GM23248 (cell line): Measurements from ENCODE around the gene RAB37.

Experiments used
- EZH2 ChIP-seq: fragments of 200-600 bp; sonication (generic); IDR thresholded peaks from 2 replicates; pipeline ENCODE4 v1.6.1; 2018; ENCODE audit warnings: antibody characterized with exemption, mild to moderate bottlenecking; ENCODE audit not compliant: insufficient read depth, poor library complexity, severe bottlenecking
- EZH2phosphoT487 ChIP-seq: fragments of 200-600 bp; sonication (generic); IDR thresholded peaks from 2 replicates; pipeline ENCODE4 v1.6.1; 2018; ENCODE audit warnings: antibody characterized with exemption, moderate library complexity, mild to moderate bottlenecking, low read depth; ENCODE audit not compliant: insufficient read depth

- TF ChIP-seq EZH2: no peak
- no peak for TF ChIP-seq EZH2phosphoT487
Observed at GRCh38 chr17:74759243-74759801, 22.3 kb downstream of the RAB37 start.
